Measurements from ENCODE around the gene AQR.

GRCh38 chr15:34849364-34849959, 120.1 kb downstream of the AQR start:
- TF ChIP-seq HDAC2 (IDR thresholded peaks at IDR 0.05; ENCODE audit: borderline replicate concordance in 1 of 2, low read depth in 2 of 2, low read length in 2 of 2) = no peak
- TF ChIP-seq TCF12 (IDR thresholded peaks at IDR 0.05; ENCODE audit: low read depth, low read length) = no peak
- TF ChIP-seq RAD21 (IDR thresholded peaks at IDR 0.05 in 1 of 2, conservative IDR thresholded peaks at IDR 0.05 in 1 of 2; ENCODE audit: low read depth in 2 of 2, low read length in 2 of 2) = no peak
